ENCODE data around the gene XRCC4.
"Not testable (repeated sequence)": the region's sequence is repeated elsewhere in the genome, so short reads cannot be mapped to it uniquely, and the experiment has no call there.

XRCC4 gene

GRCh38 chr5:83353231-83353630 is 275.9 kb downstream of the XRCC4 start:
- no peak for DNase-seq

DNA sequence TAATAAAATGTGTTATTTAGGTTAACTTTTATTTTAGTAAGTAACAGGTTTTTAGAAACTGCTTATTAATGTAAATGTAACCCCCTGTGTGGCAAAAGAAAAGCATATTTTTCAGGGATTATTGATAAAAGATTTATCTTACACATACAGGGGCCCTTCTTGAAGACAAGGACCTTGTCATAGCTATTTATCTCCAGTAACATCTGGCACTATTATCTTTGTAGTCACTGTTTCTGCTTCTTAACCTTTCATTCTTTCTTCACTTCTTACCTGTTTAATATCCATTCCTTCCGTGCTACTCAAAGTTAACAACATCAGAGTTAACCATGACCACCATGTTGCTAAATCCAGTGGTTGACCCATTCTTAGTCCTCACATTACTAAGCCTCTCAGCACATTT is 276.4 kb downstream of the XRCC4 start:
- DNase-seq, result no peak

DNA sequence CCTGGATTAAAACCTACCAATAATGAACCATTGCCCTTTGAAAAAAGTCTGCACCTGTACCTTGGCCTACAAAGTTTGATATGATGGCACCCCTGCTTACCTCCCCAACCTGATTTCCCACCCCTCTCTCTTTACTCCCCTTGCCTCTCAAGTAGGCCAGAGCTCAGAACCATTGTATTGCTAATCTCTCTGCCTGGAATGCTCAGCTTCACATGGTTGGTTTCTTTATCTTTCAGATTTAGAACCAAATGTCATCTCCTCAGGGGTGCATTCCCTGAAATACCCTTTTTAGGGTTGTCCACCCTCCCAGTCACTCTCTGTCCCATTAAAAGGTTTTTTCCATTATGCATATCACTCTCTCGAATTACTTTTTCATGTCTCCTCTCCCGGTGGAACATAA is 277.6 kb downstream of the XRCC4 start:
- no peak for DNase-seq

- DNase-seq, result not testable (repeated sequence)
Measured at GRCh38 chr5:83355482-83356014, 278.2 kb downstream of the XRCC4 start.

DNA sequence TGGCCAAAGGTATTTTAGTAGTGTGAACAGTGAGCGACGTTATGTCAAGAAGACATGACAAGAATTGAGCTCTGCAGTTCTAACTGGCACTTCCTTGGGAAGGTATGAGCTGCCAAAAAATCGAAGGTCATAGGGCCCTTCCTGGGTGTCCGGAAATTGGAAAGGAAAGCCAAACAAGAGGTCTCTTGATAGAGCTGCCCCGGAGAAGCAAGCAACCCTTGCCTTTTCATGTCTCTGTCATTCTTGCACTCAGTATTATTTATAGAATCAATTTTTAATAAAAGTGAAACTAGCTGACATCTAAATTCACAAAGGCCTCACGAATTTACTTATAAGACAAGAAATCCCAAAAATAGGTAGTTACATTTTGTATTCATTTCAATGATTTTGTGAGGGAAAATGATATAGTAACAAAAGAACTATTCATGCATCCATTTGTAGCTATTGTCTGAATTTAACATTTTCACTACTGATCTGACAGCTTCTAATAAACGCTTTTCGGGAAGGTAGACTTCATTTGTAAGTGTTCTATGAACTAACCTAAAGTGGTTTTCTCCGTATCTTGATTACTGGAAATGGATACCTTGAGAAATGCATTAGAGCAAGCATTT is 280.4 kb downstream of the XRCC4 start:
- no peak for DNase-seq

DNA sequence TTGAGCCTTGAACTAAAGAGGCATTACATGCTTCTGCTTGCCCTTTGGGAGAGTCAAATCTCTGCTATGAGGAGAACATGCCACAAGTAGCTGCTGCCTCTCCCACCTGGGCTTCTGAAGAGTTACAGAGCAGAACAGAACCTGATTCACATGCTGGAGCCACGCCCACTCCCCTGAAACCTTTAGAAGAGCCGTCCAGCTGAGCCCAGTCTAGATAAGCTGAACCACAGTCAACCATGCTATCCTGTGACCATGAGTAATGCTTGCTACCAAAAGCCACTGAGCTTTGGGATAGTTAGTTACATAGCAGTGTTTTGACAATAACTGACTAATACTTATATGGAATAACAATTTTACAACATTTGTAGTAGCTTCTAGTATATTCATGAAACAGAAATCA is 283.2 kb downstream of the XRCC4 start:
- DNase-seq, result no peak

DNA sequence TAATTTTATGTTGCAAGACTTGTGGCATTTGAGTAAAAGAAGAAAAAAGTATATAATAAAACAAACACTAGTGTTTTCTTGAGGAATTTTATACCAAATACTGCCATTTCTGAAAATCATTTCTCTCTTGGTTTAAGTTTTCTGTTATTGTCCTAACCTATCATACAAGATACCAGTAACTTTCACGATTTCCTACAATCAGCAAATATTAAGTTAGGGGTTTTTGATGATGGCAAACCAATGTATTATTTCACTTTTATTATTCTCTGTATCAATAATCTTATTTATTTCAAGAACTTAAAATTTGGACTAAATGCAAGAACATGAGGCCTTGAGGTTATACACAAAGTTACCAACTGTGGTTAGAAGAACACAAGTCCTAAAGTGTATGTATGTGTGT is 285.2 kb downstream of the XRCC4 start:
- DNase-seq, result no peak

DNA sequence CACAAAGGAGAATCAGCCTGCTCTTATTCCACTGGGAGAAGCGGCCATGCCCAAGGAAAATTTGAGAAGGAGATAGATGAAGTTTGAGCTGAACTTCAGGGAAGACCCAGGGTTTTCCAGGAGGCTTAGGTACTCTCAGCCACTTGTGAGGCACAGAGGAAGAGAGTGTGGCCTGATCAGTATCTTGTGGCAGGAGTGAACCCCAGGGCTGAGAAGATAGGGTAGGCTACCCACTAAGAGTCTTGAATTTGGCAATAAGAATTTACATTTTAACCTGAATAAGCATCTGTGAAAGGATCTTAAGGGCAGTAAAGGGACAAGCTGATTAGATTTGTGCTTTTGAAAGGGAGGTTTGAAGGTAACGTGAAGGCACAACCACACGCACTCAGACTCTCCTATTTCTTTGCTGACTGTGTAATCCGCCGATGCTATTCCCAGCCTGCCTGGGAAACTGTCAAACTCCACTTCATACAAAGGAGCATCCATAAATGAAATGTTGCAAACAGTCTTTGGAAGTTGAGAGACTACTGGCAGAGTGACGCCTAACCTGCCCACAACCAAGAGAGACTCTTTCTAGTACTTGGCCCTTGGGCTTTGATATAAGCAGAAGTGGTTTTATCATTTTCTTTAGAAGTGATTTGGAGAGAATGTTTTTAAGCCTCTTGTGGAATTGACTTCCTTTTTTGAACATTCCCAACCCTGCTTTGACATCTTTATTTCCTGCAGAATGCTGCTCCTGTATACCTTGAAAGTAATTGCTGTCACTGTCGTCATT is 286.0 kb downstream of the XRCC4 start:
- DNase-seq, result no peak

- no peak for DNase-seq
Measured at GRCh38 chr5:83363886-83364275, 286.5 kb downstream of the XRCC4 start.

- no peak for DNase-seq
Measured at GRCh38 chr5:83364312-83365299, 287.3 kb downstream of the XRCC4 start.

- no peak for DNase-seq
Measured at GRCh38 chr5:83368319-83368718, 291.0 kb downstream of the XRCC4 start.

DNA sequence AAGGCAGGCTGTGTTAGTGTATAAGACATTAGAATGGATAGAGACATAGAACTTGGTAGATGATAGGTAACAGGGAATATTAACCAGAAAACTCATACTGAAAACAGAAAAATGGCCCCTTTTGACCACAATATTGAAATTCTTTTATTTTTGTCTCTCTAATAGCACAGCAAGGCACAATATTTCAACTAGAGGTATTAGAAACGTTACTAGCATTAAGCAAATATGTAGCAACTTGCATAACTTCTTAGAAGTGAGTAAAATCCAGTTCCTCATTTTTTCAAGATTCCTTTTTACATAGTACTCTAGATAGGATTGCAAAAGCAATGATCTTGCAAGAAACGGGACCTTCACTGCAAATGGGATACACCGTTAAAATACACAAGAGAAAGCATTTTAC is 291.5 kb downstream of the XRCC4 start:
- DNase-seq, result no peak

DNA sequence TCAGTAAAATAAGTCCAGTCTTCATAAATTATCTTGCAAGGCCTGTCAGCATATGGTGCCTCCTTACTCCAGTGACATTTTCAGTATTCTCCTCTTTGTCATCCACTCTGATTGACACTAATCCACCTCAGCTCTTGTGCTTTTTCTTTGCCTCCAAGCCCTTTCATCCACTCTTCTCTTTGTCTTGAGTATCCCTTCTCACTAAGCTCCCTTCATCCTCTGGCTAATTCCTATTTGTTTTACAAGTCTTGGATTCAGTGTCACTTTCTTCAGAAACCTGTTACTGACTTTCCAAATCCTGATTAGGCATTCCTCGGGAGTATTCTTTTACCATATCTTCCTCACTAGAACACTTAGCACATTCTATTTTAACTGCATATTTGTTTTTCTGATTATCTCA is 293.6 kb downstream of the XRCC4 start:
- no peak for DNase-seq

DNA sequence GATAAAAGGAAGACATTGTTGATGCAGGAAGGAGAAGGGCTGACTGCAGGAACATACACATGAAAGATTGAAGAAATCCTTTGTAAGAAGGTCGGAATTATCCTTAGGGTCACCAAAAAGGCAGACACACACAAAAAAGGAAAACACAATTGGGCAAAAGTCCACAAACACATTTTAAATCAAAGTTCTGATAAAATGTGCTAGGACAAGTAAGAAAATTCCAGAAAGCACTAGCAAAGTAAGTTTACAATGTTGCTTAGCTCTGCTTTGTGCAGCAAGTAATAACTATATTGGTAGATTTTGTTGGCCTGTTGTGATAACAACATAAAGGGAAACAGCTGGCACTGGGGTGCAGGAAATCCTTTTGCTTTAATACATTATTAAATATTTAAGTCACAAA is 294.4 kb downstream of the XRCC4 start:
- DNase-seq, result no peak

- no peak for DNase-seq
Measured at GRCh38 chr5:83374547-83374946, 297.2 kb downstream of the XRCC4 start.

- DNase-seq, result no peak
Measured at GRCh38 chr5:83375049-83375745, 297.9 kb downstream of the XRCC4 start.

- no peak for DNase-seq
Measured at GRCh38 chr5:83376461-83376860, 299.1 kb downstream of the XRCC4 start.

DNA sequence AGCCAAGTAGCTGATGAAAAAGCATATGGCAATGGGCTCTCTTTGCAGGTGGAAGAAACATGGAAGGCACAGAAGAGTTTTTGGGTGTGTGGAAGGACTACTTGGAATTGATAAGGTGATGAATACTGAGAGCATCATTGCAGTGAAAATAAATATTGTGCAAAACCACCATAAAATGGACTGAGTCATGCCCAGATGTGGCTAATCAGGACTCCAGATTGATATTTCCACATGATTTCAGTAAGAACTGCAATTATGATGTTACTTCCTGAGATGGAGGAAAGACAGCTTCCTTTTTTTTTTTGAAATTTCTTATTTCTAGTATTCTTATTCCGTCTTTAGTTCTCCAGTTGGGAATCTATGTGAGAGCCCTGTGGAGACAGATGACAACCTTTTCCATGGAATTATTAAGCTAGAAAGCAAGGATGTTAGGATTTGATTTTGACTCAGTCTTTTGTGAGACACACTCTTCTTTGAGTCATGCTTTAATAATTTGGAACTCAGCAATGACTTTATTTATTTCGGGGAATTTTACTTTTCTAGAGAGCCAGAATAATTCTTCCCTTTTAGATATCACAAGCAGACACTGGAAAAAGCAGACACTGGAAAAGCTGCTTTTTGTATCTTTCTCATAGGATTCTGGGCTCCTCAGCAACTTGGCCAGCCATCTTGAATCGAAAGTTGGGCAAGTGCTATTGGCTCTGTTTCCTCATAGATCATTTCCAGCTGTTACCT is 300.0 kb downstream of the XRCC4 start:
- DNase-seq, result no peak

GRCh38 chr5:83378624-83379289 is 301.4 kb downstream of the XRCC4 start:
- no peak for DNase-seq

DNA sequence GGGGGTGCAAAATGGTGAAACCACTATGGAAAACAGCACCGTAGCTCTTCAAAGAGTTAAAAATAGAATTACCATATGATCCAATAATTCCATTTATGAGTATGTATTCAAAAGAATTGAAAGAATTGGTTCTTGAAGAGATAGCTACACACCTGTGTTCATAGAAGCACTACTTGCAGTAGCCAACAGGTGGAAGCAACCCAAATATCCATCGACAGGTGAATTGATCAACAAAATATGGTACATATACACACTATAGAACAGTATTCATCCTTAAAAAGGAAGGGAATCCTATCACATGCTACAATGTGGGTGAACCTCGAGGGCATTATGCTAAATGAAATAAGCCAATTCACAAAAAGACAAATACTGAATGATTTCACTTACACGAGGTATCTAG is 308.5 kb downstream of the XRCC4 start:
- DNase-seq, result no peak

- DNase-seq, result no peak
Measured at GRCh38 chr5:83387041-83387440, 309.7 kb downstream of the XRCC4 start.
